Heart left ventricle (tissue), 16 donors: ENCODE measurements around the gene LAG3. TPM values are rescaled to one million over a fixed set of nuclear protein-coding genes. Genes with fewer than 3 reads are reported as not detected.

Experiments
- ATAC-seq, 4 donors: fragments of 200-7000 bp; cut with Tn5 transposase; one replicate each; pipeline ENCODE4 v1.9.1; 2020 to 2022; ENCODE audit warnings: moderate library complexity in 4 of 4, mild to moderate bottlenecking in 3 of 4, moderate number of reproducible peaks in 1 of 4
- DNase-seq, 5 donors: peaks; one replicate each; pipeline ENCODE4 v3.0.0-alpha.2; 2020
- H3K27ac ChIP-seq, 12 donors: fragments of 200-600 bp; sonication (generic) in 4 of 12; one replicate each; pipeline versions ENCODE4 v1.5.0 to v1.8.0; 2016 to 2022; ENCODE audit warnings: mild to moderate bottlenecking in 2 of 12
- H3K27me3 ChIP-seq, 9 donors: fragments of 200-600 bp; sonication (generic) in 2 of 9; one replicate each; pipeline versions ENCODE4 v1.5.1 to v1.8.0; 2016 to 2022; ENCODE audit warnings: mild to moderate bottlenecking in 3 of 9
- H3K36me3 ChIP-seq, 9 donors: fragments of 200-600 bp; sonication (generic) in 2 of 9; one replicate each; pipeline versions ENCODE4 v1.5.0 to v1.8.0; 2018 to 2022; ENCODE audit warnings: mild to moderate bottlenecking in 2 of 9
- H3K4me1 ChIP-seq, 12 donors: fragments of 200-600 bp; sonication (generic) in 4 of 12; one replicate each; pipeline versions ENCODE4 v1.5.0 to v1.8.0; 2016 to 2022; ENCODE audit warnings: mild to moderate bottlenecking in 3 of 12
- H3K4me3 ChIP-seq, 12 donors: fragments of 200-600 bp; sonication (generic) in 4 of 12; one replicate each; pipeline versions ENCODE4 v1.5.0 to v1.8.0; 2017 to 2022; ENCODE audit warnings: mild to moderate bottlenecking in 9 of 12, moderate library complexity in 4 of 12
- H3K9me3 ChIP-seq, 12 donors: fragments of 200-600 bp; sonication (generic) in 4 of 12; one replicate each; pipeline versions ENCODE4 v1.5.0 to v1.8.0; 2016 to 2022; ENCODE audit warnings: mild to moderate bottlenecking in 1 of 12
- POLR2A ChIP-seq, 2 donors: fragments of 450-650 bp; IDR thresholded peaks; one replicate each; pipeline ENCODE4 v1.6.1; 2017; ENCODE audit warnings: antibody characterized with exemption in 2 of 2, mild to moderate bottlenecking in 2 of 2, moderate library complexity in 2 of 2
- WGBS, 4 donors: extraction: QIAGEN DNeasy Blood & Tissue Kit in 2 of 4; methylation state at CpG; one replicate each; pipeline versions ENCODE4 v1.1.5 to v1.1.7; 2013 to 2018; 5-methylcytosine and 5-hydroxymethylcytosine counted together
- intact Hi-C, 10 donors: fragments of 100-400 bp; cut with DNase I; formaldehyde crosslinking; loops; one replicate each; pipeline versions ENCODE4 v1.11.1 to v1.14.2; 2022
- polyA plus RNA-seq, 2 donors: library from polyadenylated mRNA; stranded (reverse); fragments of 200-250 nt; gene quantifications; one replicate each; pipeline ENCODE4 v1.2.3, GENCODE V29; 2013
- total RNA-seq, 9 donors: library from RNA; depleted of rRNA in 2 of 9; stranded (reverse); fragments of >200 nt in 2 of 9; fragmentation: NEBNext Ultra II Directional in 3 of 9; extraction: Animal tissue kit (Norgen Biotek cat#: 25700) in 3 of 9; gene quantifications; one replicate each; pipeline versions ENCODE4 v1.1.0 to v1.2.4, GENCODE V29; 2016 to 2023
- TF ChIP-seq, protein P1 (sequence below), 12 donors: fragments of 200-600 bp; sonication (generic) in 4 of 12; IDR thresholded peaks; one replicate each; pipeline versions ENCODE4 v1.5.0 to v1.8.0; 2018 to 2022; ENCODE audit warnings: antibody characterized with exemption in 12 of 12, mild to moderate bottlenecking in 5 of 12
- donor health status: ischemic (EF 13 %, LVEDD 7.1; RV severe dilation, severe dysfunction).
- donor health status: healthy with polysubstance abuse.
- donor health status: DM: no; HTN: yes; CAD: no.
- donor health status: DM: no; HTN: no; CAD: no.
- donor health status: ischemic (EF 25% LVEDD 6.9; RV normal size, moderate dysfunction).
- donor health status: ischemic (EF 25% LVEDD 5.7; RV mildly dilated, moderate dysfunction).
- donor health status: healthy.
- donor health status: DM: yes; HTN: yes; CAD: no.
- donor health status: ischemic (EF 35%, LVEDD 5.7; RV mildly dilated, moderate dysfunction).
- donor health status: nonischemic (EF 11% LVEDD 7.7; RV severe dilation, severe dysfunction).
- donor health status: DM: yes; HTN: yes; CAD: no.
- donor health status: PGD.
- donor health status: ischemic (EF 29% LVEDD 5.4; RV normal size, mild dysfunction).
- donor health status: nonischemic (EF 23%, LVEDD 6.1; RV moderate dilation, normal function).

LAG3 gene
- total and polyA plus RNA-seq, 11 donors, result 0.03 to 1.5 (median 0.34) TPM; not detected in 4

GRCh38 chr12:6818222-6818621, 45.9 kb downstream of the LAG3 start:
- ATAC-seq (no peak), DNase-seq (no peak)
- 76 to 84% (median 77%) methylated on average over 7 to 10 of the region's 10 CpGs for WGBS, 4 donors
- intact Hi-C loops, result no loop called here
- Histone ChIP-seq H3K36me3 (peaks cover 0 to 16% (median 0%) of the 10 kb centered on the region in 9 donors), H3K9me3 (no peaks in the 10 kb centered on the region), H3K27ac (no peak overlapping the region), H3K27me3 (peaks cover 0 to 12% (median 0%) of the 10 kb centered on the region in 9 donors), H3K4me3 (no peak overlapping the region), H3K4me1 (peaks cover 0 to 22% (median 13%) of the 10 kb centered on the region in 12 donors)
- TF ChIP-seq, protein P1, sequence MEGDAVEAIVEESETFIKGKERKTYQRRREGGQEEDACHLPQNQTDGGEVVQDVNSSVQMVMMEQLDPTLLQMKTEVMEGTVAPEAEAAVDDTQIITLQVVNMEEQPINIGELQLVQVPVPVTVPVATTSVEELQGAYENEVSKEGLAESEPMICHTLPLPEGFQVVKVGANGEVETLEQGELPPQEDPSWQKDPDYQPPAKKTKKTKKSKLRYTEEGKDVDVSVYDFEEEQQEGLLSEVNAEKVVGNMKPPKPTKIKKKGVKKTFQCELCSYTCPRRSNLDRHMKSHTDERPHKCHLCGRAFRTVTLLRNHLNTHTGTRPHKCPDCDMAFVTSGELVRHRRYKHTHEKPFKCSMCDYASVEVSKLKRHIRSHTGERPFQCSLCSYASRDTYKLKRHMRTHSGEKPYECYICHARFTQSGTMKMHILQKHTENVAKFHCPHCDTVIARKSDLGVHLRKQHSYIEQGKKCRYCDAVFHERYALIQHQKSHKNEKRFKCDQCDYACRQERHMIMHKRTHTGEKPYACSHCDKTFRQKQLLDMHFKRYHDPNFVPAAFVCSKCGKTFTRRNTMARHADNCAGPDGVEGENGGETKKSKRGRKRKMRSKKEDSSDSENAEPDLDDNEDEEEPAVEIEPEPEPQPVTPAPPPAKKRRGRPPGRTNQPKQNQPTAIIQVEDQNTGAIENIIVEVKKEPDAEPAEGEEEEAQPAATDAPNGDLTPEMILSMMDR (IDR thresholded peaks at IDR 0.05), result no peak
- no peak for TF ChIP-seq POLR2A (IDR thresholded peaks at IDR 0.05)

DNA sequence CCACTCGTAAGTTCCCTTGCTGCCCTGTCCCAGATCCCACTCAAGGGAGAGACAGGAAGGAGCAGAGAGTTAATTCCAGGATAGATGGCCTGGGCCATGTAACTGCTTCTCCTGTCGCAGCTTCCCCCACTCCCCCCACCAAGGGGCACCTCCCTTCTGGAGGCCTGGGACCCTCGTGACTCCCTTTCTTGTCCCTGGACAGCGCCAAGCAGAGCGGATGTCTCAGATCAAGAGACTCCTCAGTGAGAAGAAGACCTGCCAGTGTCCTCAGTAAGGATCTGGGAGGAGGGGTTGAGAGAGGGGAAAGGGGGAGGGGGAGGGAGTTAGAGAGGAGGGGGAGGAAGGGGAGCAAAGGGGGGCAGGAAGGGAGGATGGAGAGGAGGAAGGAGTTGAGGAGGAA, 46.3 kb downstream of the LAG3 start:
- Histone ChIP-seq H3K9me3 (no peaks in the 10 kb centered on the region), H3K27me3 (peaks cover 0 to 12% (median 0%) of the 10 kb centered on the region in 9 donors), H3K27ac (no peak overlapping the region), H3K4me3 (no peak overlapping the region), H3K4me1 (peaks cover 0 to 23% (median 13%) of the 10 kb centered on the region in 12 donors), H3K36me3 (peaks cover 0 to 16% (median 0%) of the 10 kb centered on the region in 9 donors)
- TF ChIP-seq, protein P1 (IDR thresholded peaks at IDR 0.05), result no peak
- TF ChIP-seq POLR2A (IDR thresholded peaks at IDR 0.05), result no peak
- intact Hi-C loops, result no loop called here
- no peak for DNase-seq
- no peak for ATAC-seq
- WGBS, 4 donors, result 81 to 100% (median 86%) methylated on average over 2 to 5 of the region's 5 CpGs

- H3K36me3 ChIP-seq, result peaks cover 0 to 16% (median 0%) of the 10 kb centered on the region in 9 donors
- TF ChIP-seq, protein P1 (IDR thresholded peaks at IDR 0.05), result no peak
- TF ChIP-seq POLR2A (IDR thresholded peaks at IDR 0.05), result no peak
- H3K9me3 ChIP-seq, result no peaks in the 10 kb centered on the region
- 76 to 84% (median 82%) methylated on average over 12 to 13 of the region's 13 CpGs for WGBS, 4 donors
- H3K27ac ChIP-seq, result no peak overlapping the region
- H3K27me3 ChIP-seq, result peaks cover 0 to 12% (median 0%) of the 10 kb centered on the region in 9 donors
- H3K4me3 ChIP-seq, result no peak overlapping the region
- intact Hi-C loops, result loop anchor here in 3 of 10 donors (5.0 to 10.0 kb wide), 4 partner anchors 45 to 205 kb away; partner anchors contain the start of genes LAG3 (in 1 of the 3) and MLF2 (in 1 of the 3)
- ATAC-seq (no peak), DNase-seq (peak in 1 of 5 donors; percentile 40)
- H3K4me1 ChIP-seq, result peaks cover 0 to 23% (median 13%) of the 10 kb centered on the region in 12 donors
These were observed 47.0 kb downstream of the LAG3 start for GRCh38 chr12:6819106-6820030.

- Histone ChIP-seq H3K4me3 (no peak overlapping the region), H3K27ac (no peak overlapping the region), H3K4me1 (peaks cover 0 to 23% (median 14%) of the 10 kb centered on the region in 12 donors), H3K36me3 (peaks cover 0 to 11% (median 0%) of the 10 kb centered on the region in 9 donors), H3K9me3 (no peaks in the 10 kb centered on the region), H3K27me3 (peaks cover 0 to 12% (median 0%) of the 10 kb centered on the region in 9 donors)
- no peak for ATAC-seq
- WGBS, 4 donors, result 80 to 91% (median 90%) methylated on average over 5 of the region's 5 CpGs
- TF ChIP-seq, protein P1 (IDR thresholded peaks at IDR 0.05), result no peak
- DNase-seq, result no peak
- intact Hi-C loops, result loop anchor here in 3 of 10 donors (5.0 to 10.0 kb wide), 4 partner anchors 45 to 205 kb away; partner anchors contain the start of genes LAG3 (in 1 of the 3) and MLF2 (in 1 of the 3)
These were observed 47.8 kb downstream of the LAG3 start for GRCh38 chr12:6820166-6820565.
